GM12891 (cell line): Measurements from ENCODE around the gene SEPHS2.
A peak's percentile ranks its signal among the peaks of the same experiment; 100 is the strongest.

Source experiments
- DNase-seq: peaks from one replicate; pipeline ENCODE4 v3.0.0; 2011; ENCODE audit warnings: low spot score; ENCODE audit not compliant: insufficient read length
- FAIRE-seq: peaks from 2 replicates; lab custom pipeline; 2011; peaks lifted over from hg19 to GRCh38; lab: Jason Lieb, UNC
- PAX5 ChIP-seq: IDR thresholded peaks from 2 replicates; pipeline ENCODE4 v1.6.1; 2011; ENCODE audit warnings: low read length, moderate library complexity, mild to moderate bottlenecking; ENCODE audit not compliant: insufficient read depth, severe bottlenecking
- POLR2A ChIP-seq: IDR thresholded peaks from 2 replicates; pipeline ENCODE4 v1.6.1; 2011; ENCODE audit warnings: low read depth, low read length, control low read depth
- POLR2AphosphoS5 ChIP-seq: IDR thresholded peaks from 2 replicates; pipeline ENCODE4 v1.6.1; 2011; ENCODE audit warnings: low read depth, low read length, control low read depth
- POU2F2 ChIP-seq: IDR thresholded peaks from 2 replicates; pipeline ENCODE4 v1.6.1; 2011; ENCODE audit warnings: low read depth, mild to moderate bottlenecking, control low read depth, low read length, moderate library complexity
- SPI1 ChIP-seq: IDR thresholded peaks from 2 replicates; pipeline ENCODE4 v1.6.1; 2011; ENCODE audit warnings: low read depth, low read length, control low read depth
- TAF1 ChIP-seq: IDR thresholded peaks from 2 replicates; pipeline ENCODE4 v1.6.1; 2011; ENCODE audit warnings: low read depth, low read length, control low read depth

The SEPHS2 gene

DNA sequence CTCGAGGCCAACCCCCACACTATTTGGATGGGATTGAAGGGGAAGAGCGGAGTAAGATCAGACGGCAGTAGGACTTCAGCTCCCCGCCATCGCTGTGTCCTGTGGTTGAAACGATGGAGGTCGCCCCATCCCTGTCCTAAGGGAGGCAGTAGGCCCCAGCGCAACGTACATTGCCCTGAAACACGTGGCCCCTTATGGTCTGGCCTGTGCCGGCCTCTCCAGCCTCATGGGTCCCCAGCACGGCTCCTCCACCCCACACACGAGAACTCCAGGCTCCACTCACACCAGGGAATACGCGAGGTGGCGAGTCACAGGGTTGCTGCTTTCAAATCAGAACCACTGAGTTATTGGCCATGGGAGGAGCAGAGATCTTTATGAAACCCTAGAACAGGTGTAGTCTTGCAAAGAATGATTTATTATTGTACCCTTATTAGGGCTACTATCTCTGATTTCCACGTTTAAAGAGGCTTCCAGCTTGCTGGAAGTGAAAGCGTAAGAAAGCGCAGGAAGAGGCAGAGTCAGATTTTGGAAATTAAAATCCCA lies 15.2 kb downstream of the SEPHS2 start:
- TF ChIP-seq POLR2A (no peak), SPI1 (no peak), PAX5 (no peak), POU2F2 (no peak), TAF1 (no peak), POLR2AphosphoS5 (no peak)
- no peak for FAIRE-seq
- DNase-seq, result no peak

GRCh38 chr16:30429678-30430427 lies 15.8 kb downstream of the SEPHS2 start, which contains the start of gene DCTPP1:
Gene DCTPP1 (minus strand): TSS chr16:30430030. CDS start chr16:30429980, 50 bp downstream.
- TF ChIP-seq POLR2A (peak; percentile 67; the same call in 1 of the 2 replicates), POU2F2 (peak; percentile 85), PAX5 (no peak), SPI1 (peak; percentile 27; the same call in 1 of the 2 replicates), POLR2AphosphoS5 (peak; percentile 28; the same call in 1 of the 2 replicates), TAF1 (peak; percentile 66; the same call in 1 of the 2 replicates)
- FAIRE-seq, result peak; percentile 90
- peak; percentile 89 for DNase-seq

GRCh38 chr16:30429418-30429677 lies 16.3 kb downstream of the SEPHS2 start:
- DNase-seq, result no peak
- FAIRE-seq, result no peak
- TF ChIP-seq PAX5 (no peak), POLR2AphosphoS5 (0 out of 2 replicates have a peak, but pooled peaks have one; percentile 11)

DNA sequence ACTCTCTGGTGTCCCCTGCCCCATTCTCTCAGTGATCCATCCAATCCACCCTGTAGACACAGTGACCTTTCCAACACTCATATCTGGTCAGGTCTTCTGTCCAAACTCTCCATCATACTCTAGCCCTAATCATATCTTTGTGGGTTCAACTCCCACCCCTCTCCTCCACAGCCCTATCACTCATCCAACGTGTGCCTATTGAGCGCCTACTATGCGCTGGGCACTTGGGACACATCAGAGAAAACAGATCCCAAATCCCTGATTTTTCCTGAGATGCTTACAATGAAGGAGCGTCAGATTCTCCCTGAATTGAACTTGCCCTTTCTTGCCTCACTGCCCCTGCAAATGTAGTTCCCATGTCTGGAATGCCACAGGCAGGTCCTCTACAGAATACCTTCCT lies 17.6 kb downstream of the SEPHS2 start:
- FAIRE-seq, result no peak
- TF ChIP-seq TAF1 (no peak), PAX5 (no peak), POLR2A (no peak), SPI1 (no peak)
- no peak for DNase-seq

- DNase-seq (no peak), FAIRE-seq (no peak)
- TF ChIP-seq POLR2A, result no peak
- no peak for TF ChIP-seq TAF1
- TF ChIP-seq POLR2AphosphoS5, result no peak
- TF ChIP-seq PAX5, result no peak
- no peak for TF ChIP-seq POU2F2
- TF ChIP-seq SPI1, result no peak
These were observed 24.7 kb downstream of the SEPHS2 start for GRCh38 chr16:30421010-30421409.

GRCh38 chr16:30418350-30419181 lies 27.1 kb downstream of the SEPHS2 start:
- DNase-seq (no peak), FAIRE-seq (no peak)
- TF ChIP-seq PAX5 (no peak), SPI1 (no peak), TAF1 (no peak), POLR2AphosphoS5 (no peak), POLR2A (no peak)

- DNase-seq (peak; percentile 88), FAIRE-seq (peak; percentile 100)
- TF ChIP-seq POLR2A, result no peak; the same call in 1 of the 2 replicates
- peak; percentile 54; the same call in 1 of the 2 replicates for TF ChIP-seq POLR2AphosphoS5
These were observed 27.9 kb downstream of the SEPHS2 start for GRCh38 chr16:30417529-30418349.

GRCh38 chr16:30416624-30417528 lies 28.8 kb downstream of the SEPHS2 start:
- FAIRE-seq (no peak), DNase-seq (no peak)
- TF ChIP-seq SPI1, result no peak
- TF ChIP-seq PAX5, result no peak
- no peak for TF ChIP-seq POU2F2
- TF ChIP-seq POLR2AphosphoS5, result no peak
- TF ChIP-seq POLR2A, result no peak
